ENCODE results near the gene ARHGAP1. TPM values are rescaled to one million over a fixed set of nuclear protein-coding genes. Genes with fewer than 3 reads are reported as not detected.

ARHGAP1 gene
- total RNA-seq, 1 experiment from 2014 or later, result 53.0 TPM

DNA sequence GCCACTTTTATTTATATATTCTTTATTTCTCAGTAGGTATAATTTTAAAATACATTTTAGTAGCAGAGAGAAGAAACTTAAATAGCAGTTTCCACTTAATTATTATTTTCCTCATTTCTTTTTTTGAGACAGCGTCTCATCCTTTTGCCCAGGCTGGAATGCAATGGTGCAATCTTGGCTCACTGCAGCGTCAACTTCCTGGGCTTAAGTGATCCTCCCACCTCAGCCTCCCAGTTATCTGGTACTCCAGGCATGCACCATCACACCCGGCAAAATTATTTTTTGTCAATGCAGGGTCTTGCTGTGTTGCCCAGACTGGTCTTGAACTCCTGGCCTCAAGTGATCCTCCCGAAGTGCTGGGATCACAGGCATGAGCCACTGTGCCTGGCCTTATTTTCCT lies 44.8 kb downstream of the ARHGAP1 start:
- no peaks in the 10 kb centered on the region for H3K4me1 Mint-ChIP-seq
- ATAC-seq, result no peak
- ChIA-PET CTCF (no interaction called here), POLR2A (no interaction called here)
- DNase-seq (ENCODE audit: low spot score), result no peak
- H3K9me3 Mint-ChIP-seq, result no peaks in the 10 kb centered on the region
- no peak overlapping the region for H3K27ac Mint-ChIP-seq
- H3K36me3 Mint-ChIP-seq, result peaks cover 66% of the 10 kb centered on the region
- TF ChIP-seq AFF4 (CRISPR knock-in tag; IDR thresholded peaks at IDR 0.05; ENCODE audit: borderline replicate concordance) (no peak), MAX (CRISPR knock-in tag; IDR thresholded peaks at IDR 0.05) (no peak), MXD4 (CRISPR knock-in tag; IDR thresholded peaks at IDR 0.05; ENCODE audit: borderline replicate concordance) (no peak), ELF4 (CRISPR knock-in tag; IDR thresholded peaks at IDR 0.05; ENCODE audit: low read depth) (no peak), OVOL2 (CRISPR knock-in tag; IDR thresholded peaks at IDR 0.05; ENCODE audit: borderline replicate concordance) (no peak), JUN (CRISPR knock-in tag; IDR thresholded peaks at IDR 0.05) (no peak), PREB (CRISPR knock-in tag; IDR thresholded peaks at IDR 0.05; ENCODE audit: borderline replicate concordance) (no peak), SOX15 (CRISPR knock-in tag; IDR thresholded peaks at IDR 0.05) (no peak), CBFB (CRISPR knock-in tag; IDR thresholded peaks at IDR 0.05; ENCODE audit: low read depth) (no peak), TP53 (CRISPR knock-in tag; IDR thresholded peaks at IDR 0.05) (no peak), KAT7 (CRISPR knock-in tag; IDR thresholded peaks at IDR 0.05; ENCODE audit: borderline replicate concordance) (no peak)
- TF ChIP-seq, protein P1, sequence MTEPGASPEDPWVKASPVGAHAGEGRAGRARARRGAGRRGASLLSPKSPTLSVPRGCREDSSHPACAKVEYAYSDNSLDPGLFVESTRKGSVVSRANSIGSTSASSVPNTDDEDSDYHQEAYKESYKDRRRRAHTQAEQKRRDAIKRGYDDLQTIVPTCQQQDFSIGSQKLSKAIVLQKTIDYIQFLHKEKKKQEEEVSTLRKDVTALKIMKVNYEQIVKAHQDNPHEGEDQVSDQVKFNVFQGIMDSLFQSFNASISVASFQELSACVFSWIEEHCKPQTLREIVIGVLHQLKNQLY (CRISPR knock-in tag; IDR thresholded peaks at IDR 0.05), result no peak
- TF ChIP-seq, protein P2, sequence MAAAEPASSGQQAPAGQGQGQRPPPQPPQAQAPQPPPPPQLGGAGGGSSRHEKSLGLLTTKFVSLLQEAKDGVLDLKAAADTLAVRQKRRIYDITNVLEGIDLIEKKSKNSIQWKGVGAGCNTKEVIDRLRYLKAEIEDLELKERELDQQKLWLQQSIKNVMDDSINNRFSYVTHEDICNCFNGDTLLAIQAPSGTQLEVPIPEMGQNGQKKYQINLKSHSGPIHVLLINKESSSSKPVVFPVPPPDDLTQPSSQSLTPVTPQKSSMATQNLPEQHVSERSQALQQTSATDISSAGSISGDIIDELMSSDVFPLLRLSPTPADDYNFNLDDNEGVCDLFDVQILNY (CRISPR knock-in tag; IDR thresholded peaks at IDR 0.05), result no peak
- H3K27me3 Mint-ChIP-seq (ENCODE audit: low read depth), result no peaks in the 10 kb centered on the region
- H3K4me3 Mint-ChIP-seq, result no peak overlapping the region

- CTCF ChIA-PET, result no interaction called here
- no peak for ATAC-seq
- Mint-ChIP-seq H3K9me3 (no peaks in the 10 kb centered on the region), H3K36me3 (peaks cover 46% of the 10 kb centered on the region), H3K4me1 (no peaks in the 10 kb centered on the region), H3K4me3 (no peak overlapping the region), H3K27me3 (ENCODE audit: low read depth) (no peaks in the 10 kb centered on the region), H3K27ac (peak overlapping the region; percentile 53; the same call in 1 of the 2 replicates)
- POLR2A ChIA-PET, result interaction anchor here (0.6 kb wide), 1 partner anchor 268 kb away, joined by 4 read pairs; no protein-coding TSS in a partner anchor
- no peak for DNase-seq (ENCODE audit: low spot score)
- TF ChIP-seq, protein P3, sequence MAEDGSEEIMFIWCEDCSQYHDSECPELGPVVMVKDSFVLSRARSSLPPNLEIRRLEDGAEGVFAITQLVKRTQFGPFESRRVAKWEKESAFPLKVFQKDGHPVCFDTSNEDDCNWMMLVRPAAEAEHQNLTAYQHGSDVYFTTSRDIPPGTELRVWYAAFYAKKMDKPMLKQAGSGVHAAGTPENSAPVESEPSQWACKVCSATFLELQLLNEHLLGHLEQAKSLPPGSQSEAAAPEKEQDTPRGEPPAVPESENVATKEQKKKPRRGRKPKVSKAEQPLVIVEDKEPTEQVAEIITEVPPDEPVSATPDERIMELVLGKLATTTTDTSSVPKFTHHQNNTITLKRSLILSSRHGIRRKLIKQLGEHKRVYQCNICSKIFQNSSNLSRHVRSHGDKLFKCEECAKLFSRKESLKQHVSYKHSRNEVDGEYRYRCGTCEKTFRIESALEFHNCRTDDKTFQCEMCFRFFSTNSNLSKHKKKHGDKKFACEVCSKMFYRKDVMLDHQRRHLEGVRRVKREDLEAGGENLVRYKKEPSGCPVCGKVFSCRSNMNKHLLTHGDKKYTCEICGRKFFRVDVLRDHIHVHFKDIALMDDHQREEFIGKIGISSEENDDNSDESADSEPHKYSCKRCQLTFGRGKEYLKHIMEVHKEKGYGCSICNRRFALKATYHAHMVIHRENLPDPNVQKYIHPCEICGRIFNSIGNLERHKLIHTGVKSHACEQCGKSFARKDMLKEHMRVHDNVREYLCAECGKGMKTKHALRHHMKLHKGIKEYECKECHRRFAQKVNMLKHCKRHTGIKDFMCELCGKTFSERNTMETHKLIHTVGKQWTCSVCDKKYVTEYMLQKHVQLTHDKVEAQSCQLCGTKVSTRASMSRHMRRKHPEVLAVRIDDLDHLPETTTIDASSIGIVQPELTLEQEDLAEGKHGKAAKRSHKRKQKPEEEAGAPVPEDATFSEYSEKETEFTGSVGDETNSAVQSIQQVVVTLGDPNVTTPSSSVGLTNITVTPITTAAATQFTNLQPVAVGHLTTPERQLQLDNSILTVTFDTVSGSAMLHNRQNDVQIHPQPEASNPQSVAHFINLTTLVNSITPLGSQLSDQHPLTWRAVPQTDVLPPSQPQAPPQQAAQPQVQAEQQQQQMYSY (CRISPR knock-in tag; IDR thresholded peaks at IDR 0.05), result no peak
- TF ChIP-seq SMAD3 (CRISPR knock-in tag; IDR thresholded peaks at IDR 0.05; ENCODE audit: borderline replicate concordance), result no peak
- no peak for TF ChIP-seq ETV6 (CRISPR knock-in tag; IDR thresholded peaks at IDR 0.05)
- TF ChIP-seq SP1 (CRISPR knock-in tag; conservative IDR thresholded peaks at IDR 0.05), result no peak
- TF ChIP-seq, protein P4, sequence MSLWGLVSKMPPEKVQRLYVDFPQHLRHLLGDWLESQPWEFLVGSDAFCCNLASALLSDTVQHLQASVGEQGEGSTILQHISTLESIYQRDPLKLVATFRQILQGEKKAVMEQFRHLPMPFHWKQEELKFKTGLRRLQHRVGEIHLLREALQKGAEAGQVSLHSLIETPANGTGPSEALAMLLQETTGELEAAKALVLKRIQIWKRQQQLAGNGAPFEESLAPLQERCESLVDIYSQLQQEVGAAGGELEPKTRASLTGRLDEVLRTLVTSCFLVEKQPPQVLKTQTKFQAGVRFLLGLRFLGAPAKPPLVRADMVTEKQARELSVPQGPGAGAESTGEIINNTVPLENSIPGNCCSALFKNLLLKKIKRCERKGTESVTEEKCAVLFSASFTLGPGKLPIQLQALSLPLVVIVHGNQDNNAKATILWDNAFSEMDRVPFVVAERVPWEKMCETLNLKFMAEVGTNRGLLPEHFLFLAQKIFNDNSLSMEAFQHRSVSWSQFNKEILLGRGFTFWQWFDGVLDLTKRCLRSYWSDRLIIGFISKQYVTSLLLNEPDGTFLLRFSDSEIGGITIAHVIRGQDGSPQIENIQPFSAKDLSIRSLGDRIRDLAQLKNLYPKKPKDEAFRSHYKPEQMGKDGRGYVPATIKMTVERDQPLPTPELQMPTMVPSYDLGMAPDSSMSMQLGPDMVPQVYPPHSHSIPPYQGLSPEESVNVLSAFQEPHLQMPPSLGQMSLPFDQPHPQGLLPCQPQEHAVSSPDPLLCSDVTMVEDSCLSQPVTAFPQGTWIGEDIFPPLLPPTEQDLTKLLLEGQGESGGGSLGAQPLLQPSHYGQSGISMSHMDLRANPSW (CRISPR knock-in tag; conservative IDR thresholded peaks at IDR 0.05; ENCODE audit: low read depth), result no peak
- no peak for TF ChIP-seq JAZF1 (CRISPR knock-in tag; IDR thresholded peaks at IDR 0.05)
- no peak for TF ChIP-seq ZBTB43 (CRISPR knock-in tag; IDR thresholded peaks at IDR 0.05)
These were observed 51.2 kb downstream of the ARHGAP1 start for GRCh38 chr11:46649180-46649738.
